ENCODE results near the gene CNKSR1.
"Not testable (repeated sequence)": the region's sequence is repeated elsewhere in the genome, so short reads cannot be mapped to it uniquely, and the experiment has no call there.

CNKSR1 gene

DNA sequence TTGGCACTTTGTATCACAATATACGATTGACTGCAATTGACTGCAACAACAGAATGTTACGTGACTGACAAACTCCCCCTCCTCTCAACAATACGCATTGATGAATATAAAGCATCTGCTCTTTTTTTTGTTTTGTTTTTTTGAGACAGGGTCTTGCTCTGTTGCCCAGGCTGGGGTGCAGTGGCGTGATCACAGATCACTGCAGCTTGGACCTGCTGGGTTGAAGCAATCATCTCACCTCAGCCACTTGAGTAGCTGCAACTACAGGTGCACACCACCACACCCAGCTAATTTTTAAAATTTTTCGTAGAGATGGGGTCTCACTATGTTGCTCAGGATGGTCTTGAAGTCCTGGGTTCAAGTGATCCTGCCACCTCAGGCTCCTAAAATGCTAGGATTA, 35.4 kb downstream of the CNKSR1 start:
- Mint-ChIP-seq H3K27me3 (peaks cover 5% of the 10 kb centered on the region), H3K4me3 (no peak overlapping the region), H3K9me3 (no peaks in the 10 kb centered on the region), H3K4me1 (ENCODE audit: low read depth) (no peaks in the 10 kb centered on the region), H3K27ac (no peak overlapping the region), H3K36me3 (ENCODE audit: low read depth) (no peaks in the 10 kb centered on the region)
- intact Hi-C loops (cut with micrococcal nuclease) = no loop called here

DNA sequence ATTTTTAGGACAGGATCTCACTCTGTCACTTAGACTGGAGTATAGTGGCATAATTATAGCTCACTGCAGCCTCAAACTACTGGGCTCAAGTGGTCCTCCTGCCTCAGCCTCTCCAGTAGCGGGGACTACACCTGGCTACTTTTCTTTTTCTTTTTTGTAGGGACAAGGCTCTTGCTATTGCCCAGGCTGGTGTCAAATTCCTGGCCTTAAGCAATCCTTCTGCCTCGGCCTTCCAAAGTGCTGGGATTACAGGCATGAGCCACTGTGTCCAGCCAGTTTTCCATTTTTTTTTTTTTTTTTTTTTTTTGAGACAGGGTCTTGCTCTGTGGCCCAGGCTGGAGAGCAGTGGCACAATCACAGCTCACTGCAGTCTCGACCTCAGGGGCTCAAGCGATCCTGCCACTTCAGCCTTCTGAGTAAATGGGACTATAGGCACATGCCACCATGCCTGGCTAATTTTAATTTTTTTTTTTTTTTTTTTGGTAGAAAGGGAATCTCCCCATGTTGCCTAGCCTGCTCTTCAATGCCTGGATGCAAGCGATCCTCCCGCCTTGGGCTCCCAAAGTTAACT, 36.1 kb downstream of the CNKSR1 start:
- Mint-ChIP-seq H3K27me3 (peaks cover 6% of the 10 kb centered on the region), H3K27ac (no peak overlapping the region), H3K4me3 (no peak overlapping the region), H3K36me3 (ENCODE audit: low read depth) (no peaks in the 10 kb centered on the region), H3K4me1 (ENCODE audit: low read depth) (no peaks in the 10 kb centered on the region), H3K9me3 (no peaks in the 10 kb centered on the region)
- intact Hi-C loops (cut with micrococcal nuclease) = no loop called here

DNA sequence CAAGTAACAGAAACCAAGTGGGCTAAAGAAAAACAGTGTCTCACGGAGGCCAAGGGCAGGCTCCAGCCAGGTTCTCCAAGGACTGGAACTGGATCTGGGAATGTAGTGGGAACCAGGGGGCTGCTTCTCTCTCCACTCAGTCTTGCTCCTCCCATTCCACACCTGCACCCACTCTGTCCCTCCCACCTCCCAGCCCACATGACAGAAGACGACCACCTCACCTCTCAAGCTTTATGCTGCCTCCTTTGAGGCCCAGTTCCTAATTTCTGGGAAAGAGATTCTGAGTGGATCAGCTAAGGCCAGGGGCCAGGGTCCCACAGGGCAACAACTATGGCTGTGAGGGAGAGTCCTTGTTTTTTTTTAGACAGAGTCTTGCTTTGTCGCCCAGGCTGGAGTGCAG, 38.0 kb downstream of the CNKSR1 start:
- intact Hi-C loops (cut with micrococcal nuclease) = no loop called here
- Mint-ChIP-seq H3K4me1 (ENCODE audit: low read depth) (peaks cover 11% of the 10 kb centered on the region), H3K27me3 (peaks cover 5% of the 10 kb centered on the region), H3K9me3 (no peaks in the 10 kb centered on the region), H3K4me3 (no peak overlapping the region), H3K27ac (no peak overlapping the region), H3K36me3 (ENCODE audit: low read depth) (no peaks in the 10 kb centered on the region)

DNA sequence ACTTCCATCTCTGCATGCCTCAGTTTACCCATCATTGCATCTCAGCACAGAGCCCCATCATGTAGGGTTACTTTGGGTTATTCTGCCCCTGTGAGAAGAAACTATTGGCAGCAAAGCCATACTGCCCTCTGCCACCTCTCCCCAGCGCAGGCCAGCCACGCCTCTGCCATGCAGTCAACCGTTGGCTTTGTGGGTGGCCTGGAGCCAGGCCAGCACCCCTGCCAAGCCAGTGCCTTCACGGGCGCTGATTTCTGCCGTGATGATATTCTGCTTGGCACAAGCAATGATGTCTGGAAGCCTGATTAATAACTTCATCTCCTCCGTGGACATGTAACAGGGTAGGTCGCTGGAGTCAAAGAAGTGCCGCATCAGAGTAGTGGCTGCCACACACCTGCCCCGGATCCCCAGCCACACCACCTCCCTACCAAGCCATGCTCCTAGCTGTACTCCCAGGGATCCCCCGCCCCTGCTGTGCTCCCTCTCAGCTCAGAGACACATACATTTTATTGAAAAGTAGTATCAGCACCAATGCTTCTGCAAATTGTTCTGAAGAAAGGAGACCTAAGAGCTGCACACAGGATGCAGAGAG, 41.7 kb downstream of the CNKSR1 start:
- intact Hi-C loops (cut with micrococcal nuclease) = no loop called here
- Mint-ChIP-seq H3K4me1 (ENCODE audit: low read depth) (peaks cover 11% of the 10 kb centered on the region), H3K27ac (no peak overlapping the region), H3K27me3 (peaks cover 23% of the 10 kb centered on the region), H3K36me3 (ENCODE audit: low read depth) (no peaks in the 10 kb centered on the region), H3K9me3 (no peaks in the 10 kb centered on the region), H3K4me3 (no peak overlapping the region)

DNA sequence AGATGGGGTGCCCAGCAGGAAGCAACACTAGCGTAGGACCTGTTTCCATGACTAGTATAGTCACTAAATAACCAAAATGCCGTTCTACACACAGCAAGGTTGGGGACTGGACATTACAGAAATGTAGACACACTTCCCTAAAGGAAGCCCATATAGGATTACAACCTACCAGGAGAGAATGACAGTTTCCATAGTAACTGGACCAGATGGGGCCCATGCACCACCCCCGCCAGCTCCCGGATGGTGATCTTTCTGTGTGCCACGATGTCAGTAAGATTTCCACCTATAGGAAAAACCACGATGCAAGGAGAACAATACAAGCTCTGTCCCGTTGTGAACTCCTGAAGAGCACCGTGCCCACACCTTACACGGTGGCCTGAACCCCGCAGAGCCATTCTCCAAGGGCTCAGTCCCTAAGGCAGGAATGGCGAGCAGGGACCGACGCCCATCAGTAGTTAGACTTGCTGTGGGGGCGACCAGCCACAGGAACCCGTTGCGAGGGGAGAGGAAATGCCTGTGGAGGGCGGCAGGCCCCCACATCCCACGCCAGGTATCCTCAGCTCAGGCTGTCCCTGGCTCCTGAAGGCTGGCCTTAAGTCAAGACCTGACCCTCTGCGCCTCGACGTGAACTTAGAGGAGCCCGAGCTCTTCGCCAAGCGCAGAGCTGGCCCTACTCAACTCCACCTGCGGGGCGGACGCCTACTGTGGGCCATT, 43.1 kb downstream of the CNKSR1 start:
- H3K9me3 Mint-ChIP-seq = no peaks in the 10 kb centered on the region
- no peaks in the 10 kb centered on the region for H3K36me3 Mint-ChIP-seq (ENCODE audit: low read depth)
- intact Hi-C loops (cut with micrococcal nuclease) = no loop called here
- H3K27me3 Mint-ChIP-seq = peaks cover 35% of the 10 kb centered on the region
- no peak overlapping the region for H3K4me3 Mint-ChIP-seq
- no peak overlapping the region for H3K27ac Mint-ChIP-seq
- H3K4me1 Mint-ChIP-seq (ENCODE audit: low read depth) = peaks cover 11% of the 10 kb centered on the region

DNA sequence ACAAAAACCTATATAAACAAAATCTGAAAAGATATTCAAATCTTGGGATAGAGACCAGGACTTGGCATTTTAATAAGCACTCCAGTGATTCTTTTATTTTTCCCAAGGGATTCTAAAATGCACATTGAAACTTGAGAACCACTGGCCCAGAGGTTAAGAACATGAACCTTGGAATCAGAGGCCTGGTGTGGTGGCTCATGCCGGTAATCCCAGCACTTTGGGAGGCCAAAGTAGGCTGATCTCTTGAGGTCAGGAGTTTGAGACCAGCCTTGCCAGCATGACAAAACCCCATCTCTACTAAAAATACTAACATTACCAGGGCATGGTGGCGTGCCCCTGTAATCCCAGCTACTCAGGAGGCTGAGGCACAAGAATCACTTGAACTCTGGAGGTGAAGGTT, 43.8 kb downstream of the CNKSR1 start:
- intact Hi-C loops (cut with micrococcal nuclease) = no loop called here
- Mint-ChIP-seq H3K36me3 (ENCODE audit: low read depth) (no peaks in the 10 kb centered on the region), H3K4me1 (ENCODE audit: low read depth) (peaks cover 18% of the 10 kb centered on the region), H3K27me3 (peaks cover 42% of the 10 kb centered on the region), H3K9me3 (no peaks in the 10 kb centered on the region), H3K4me3 (no peak overlapping the region), H3K27ac (no peak overlapping the region)

DNA sequence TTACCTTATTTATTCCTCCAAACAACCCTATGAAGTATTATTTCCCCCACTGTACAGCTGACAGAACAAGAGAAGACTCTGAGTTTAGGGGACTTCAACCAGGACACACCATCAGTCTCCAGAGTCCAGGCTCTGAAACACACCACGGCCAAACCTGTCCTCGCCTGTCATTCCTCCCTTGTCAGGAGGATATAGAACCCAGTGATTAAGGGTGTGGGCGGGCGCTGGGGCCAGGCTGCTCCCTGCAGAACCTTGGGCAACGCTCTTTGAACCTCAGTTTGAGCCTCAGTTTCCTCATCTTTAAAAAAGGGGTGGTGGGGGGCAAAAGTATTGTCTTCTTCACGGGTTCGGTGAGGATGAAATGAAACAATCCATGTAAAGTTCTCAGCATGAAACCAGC, 47.3 kb downstream of the CNKSR1 start:
- intact Hi-C loops (cut with micrococcal nuclease) = no loop called here

DNA sequence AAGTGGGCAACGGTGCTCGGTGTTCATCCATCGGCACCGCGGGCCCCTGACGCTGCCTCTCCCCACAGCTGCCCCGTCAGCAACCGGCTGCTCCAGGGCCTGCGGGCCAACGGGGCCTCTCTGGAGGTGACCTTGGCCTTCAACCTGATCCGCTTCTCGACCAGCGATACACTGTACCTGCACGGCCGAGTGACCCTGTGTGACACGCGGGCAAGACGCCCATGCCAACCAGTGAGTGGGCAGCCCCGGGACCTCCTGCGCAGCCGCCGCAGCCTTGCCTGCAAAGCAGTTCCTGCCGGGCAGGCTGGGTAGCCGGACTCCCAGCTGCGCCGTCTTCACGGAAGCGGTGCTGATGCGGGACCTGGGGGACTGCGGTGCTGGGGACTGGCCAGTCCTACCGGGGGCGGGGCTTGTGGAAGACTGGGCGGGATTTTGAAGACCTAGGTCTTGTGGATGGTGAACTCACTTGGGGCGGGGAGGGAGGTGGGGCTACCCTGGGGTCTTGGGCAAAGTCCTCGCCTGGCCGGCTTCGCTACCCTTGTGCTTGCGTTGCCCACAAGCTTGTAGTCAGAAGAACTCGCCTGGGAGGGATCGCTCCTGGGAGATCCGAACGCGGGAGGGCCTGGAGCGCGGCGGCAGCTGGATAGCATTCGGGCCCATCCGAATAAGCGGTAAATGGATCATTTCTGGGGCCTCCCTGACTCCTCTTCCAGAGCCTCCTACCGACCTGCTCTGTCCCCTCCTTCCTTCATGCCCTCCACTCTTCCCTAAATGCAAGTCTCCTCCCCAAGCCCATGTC, 47.9 kb downstream of the CNKSR1 start:
- intact Hi-C loops (cut with micrococcal nuclease) = no loop called here
- Mint-ChIP-seq H3K4me3 (peak overlapping the region; percentile 63), H3K36me3 (ENCODE audit: low read depth) (no peaks in the 10 kb centered on the region), H3K9me3 (no peaks in the 10 kb centered on the region), H3K4me1 (ENCODE audit: low read depth) (peaks cover 7% of the 10 kb centered on the region), H3K27ac (peak overlapping the region; percentile 5), H3K27me3 (peaks cover 48% of the 10 kb centered on the region)

More for the DNA sequence above, 47.3 kb downstream of the CNKSR1 start:
- Mint-ChIP-seq H3K36me3 (ENCODE audit: low read depth) (no peaks in the 10 kb centered on the region), H3K27me3 (peaks cover 48% of the 10 kb centered on the region), H3K4me1 (ENCODE audit: low read depth) (peaks cover 9% of the 10 kb centered on the region), H3K9me3 (no peaks in the 10 kb centered on the region), H3K4me3 (peak overlapping the region; percentile 63), H3K27ac (no peak overlapping the region)

DNA sequence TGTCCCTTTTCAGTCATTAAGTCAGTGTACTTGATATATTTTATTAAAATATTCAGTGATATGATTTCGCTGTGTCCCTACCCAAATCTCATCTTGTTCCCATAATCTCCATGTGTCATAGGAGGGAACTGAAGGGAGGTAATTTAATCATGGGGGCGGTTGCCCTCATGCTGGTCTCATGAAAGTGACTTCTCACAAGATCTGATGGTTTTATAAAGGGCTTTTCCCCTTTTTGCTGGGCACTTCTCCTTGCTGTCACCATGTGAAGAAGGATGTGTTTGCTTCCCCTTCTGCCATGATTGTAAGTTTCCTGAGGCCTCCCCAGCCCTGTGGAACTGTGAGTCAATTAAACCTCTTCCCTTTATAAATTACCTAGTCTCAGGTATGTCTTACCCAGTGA, 53.4 kb downstream of the CNKSR1 start:
- not testable (repeated sequence) for H3K4me3 Mint-ChIP-seq, H3K27ac Mint-ChIP-seq
- Mint-ChIP-seq H3K36me3 (ENCODE audit: low read depth) (peaks cover 13% of the 10 kb centered on the region), H3K4me1 (ENCODE audit: low read depth) (peaks cover 24% of the 10 kb centered on the region), H3K27me3 (peaks cover 17% of the 10 kb centered on the region), H3K9me3 (peaks cover 11% of the 10 kb centered on the region)
- intact Hi-C loops (cut with micrococcal nuclease) = loop anchor here (5.0 kb wide), 1 partner anchor 63 kb away; the partner anchor contains the start of genes C1orf232 and ZNF593

DNA sequence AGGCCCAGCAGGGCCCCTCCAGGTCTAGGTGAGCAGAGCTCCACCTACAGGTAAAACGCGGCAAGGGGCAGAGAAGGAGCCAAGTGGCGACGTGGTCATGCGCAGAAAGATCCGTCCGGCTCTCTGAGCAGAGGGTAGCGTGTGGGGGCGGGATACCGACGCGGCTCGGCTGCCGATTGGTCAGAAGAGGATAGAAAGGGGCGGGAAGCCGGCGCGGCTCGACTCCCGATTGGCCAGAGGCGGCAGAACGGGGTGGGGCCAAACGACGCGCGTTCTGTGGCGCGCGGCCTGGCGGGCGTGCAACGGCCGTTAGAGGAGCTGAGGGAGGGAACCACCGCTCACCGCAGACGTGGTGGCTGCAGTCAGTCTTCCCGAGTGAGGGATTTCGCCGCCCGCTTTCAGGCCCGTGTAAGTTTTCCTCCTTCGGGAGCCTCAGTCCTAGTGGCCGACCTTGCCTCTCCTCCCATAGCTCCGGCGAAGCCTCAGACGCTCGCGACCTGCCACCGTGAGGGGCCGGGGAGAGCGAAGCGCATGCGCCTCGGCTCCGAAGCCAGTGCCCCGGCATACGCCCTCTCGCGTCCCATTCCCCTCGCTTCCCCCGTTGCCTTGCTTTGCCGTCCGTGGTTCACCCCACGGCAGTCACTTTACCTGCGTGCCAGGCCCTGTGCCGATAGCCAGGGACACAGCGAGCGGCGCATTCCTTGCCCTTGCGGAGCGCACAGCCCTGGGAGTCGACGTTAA, 56.8 kb downstream of the CNKSR1 start, which contains the start of gene CEP85:
Gene CEP85, plus strand, starts transcription at position 298 of the 741 bp plus-strand sequence. CDS start 5,584 bp downstream, outside the sequence.
- Mint-ChIP-seq H3K4me1 (ENCODE audit: low read depth) (peaks cover 41% of the 10 kb centered on the region), H3K9me3 (peaks cover 11% of the 10 kb centered on the region), H3K27ac (peak within 1 kb of the TSS; percentile 98), H3K4me3 (peak within 1 kb of the TSS; percentile 94), H3K27me3 (peaks cover 2% of the 10 kb centered on the region), H3K36me3 (ENCODE audit: low read depth) (peaks cover 13% of the 10 kb centered on the region)
- intact Hi-C loops (cut with micrococcal nuclease) = loop anchor here (2.0 to 5.0 kb wide), 2 partner anchors 41 to 67 kb away; partner anchors contain the start of genes C1orf232 and ZNF593

DNA sequence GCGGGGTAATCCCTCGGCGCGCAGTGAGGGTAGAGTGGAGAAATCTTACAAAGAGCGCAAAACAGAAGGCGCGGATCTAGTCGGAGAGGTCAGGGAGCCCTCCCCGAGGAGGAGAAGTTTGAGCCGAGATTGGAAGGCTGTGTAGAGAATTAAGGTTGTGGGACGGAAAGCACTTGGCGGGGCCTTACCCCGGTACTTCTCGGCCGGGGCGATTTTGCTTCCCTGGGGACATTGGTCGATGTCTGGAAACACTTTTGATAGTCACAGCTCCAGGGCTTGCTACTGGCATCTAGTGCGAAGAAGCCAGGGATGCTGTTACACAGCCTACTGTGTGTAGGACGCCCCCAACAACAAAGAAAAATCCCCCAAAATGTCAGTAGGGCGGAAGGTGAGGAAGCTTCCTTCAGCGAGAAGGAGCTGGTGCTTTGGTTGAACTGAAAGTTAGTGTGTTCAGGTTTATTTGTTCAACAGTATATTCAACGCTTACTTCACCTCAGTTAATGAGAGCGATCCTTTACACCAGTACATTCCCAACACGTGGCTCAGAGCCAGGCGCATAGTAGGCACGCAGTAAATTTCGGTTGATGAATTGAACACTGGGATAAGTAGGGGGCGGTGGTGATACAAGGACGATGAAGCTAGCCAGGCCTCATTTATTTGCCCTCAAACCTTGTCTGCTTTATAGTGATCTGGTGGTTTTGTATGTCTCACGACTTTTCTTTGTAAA, 57.5 kb downstream of the CNKSR1 start:
- peak overlapping the region; percentile 98 for H3K27ac Mint-ChIP-seq
- H3K4me3 Mint-ChIP-seq = peak overlapping the region; percentile 94
- H3K9me3 Mint-ChIP-seq = peaks cover 11% of the 10 kb centered on the region
- H3K4me1 Mint-ChIP-seq (ENCODE audit: low read depth) = peaks cover 41% of the 10 kb centered on the region
- intact Hi-C loops (cut with micrococcal nuclease) = loop anchor here (2.0 to 5.0 kb wide), 2 partner anchors 40 to 68 kb away; partner anchors contain the start of genes C1orf232 and ZNF593
- H3K27me3 Mint-ChIP-seq = peaks cover 2% of the 10 kb centered on the region
- peaks cover 18% of the 10 kb centered on the region for H3K36me3 Mint-ChIP-seq (ENCODE audit: low read depth)

DNA sequence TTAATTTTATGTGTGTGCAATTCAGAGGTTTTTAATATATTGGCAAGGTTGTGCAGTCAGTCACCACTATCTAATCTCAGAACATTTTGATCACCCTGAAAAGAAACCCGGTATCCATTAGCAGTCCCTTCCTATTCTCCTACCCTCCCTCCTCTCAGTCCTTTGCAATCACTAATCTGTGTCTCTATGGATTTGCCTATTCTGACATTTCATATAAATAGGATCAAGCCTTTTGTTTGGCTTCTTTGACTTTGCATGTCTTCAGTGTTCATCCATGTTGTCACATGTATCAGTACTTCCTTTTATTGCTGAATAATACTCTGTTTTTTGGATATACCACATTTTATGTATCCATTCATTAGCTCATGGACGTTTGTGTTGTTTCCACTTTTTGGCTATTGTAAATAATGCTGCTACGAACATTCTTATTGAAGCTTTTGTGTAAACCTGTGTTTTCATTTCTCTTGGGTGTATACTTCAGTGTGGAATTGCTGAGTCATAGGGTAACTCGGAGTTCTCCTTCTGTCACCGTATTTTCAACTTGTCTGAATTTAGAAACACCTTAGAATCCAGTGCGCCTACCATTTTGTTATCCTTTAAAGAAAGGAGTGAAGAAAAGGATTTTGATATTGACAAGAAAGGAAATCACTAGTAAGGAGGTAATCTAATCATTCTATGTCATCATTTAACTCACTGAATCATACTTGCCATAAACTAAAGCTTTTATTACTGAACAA, 60.1 kb downstream of the CNKSR1 start:
- peak overlapping the region; percentile 20 for H3K4me3 Mint-ChIP-seq
- intact Hi-C loops (cut with micrococcal nuclease) = no loop called here
- H3K27ac Mint-ChIP-seq = no peak overlapping the region
- no peaks in the 10 kb centered on the region for H3K9me3 Mint-ChIP-seq
- H3K27me3 Mint-ChIP-seq = peaks cover 2% of the 10 kb centered on the region
- peaks cover 41% of the 10 kb centered on the region for H3K4me1 Mint-ChIP-seq (ENCODE audit: low read depth)
- H3K36me3 Mint-ChIP-seq (ENCODE audit: low read depth) = peaks cover 31% of the 10 kb centered on the region
